ENCODE data around the gene PLXNA2. TPM values are rescaled to one million over a fixed set of nuclear protein-coding genes. Genes with fewer than 3 reads are reported as not detected.
A peak's percentile ranks its signal among the peaks of the same experiment; 100 is the strongest.

Gene PLXNA2
- total RNA-seq, 1 donor from 2014 or later, result 1.7 TPM

DNA sequence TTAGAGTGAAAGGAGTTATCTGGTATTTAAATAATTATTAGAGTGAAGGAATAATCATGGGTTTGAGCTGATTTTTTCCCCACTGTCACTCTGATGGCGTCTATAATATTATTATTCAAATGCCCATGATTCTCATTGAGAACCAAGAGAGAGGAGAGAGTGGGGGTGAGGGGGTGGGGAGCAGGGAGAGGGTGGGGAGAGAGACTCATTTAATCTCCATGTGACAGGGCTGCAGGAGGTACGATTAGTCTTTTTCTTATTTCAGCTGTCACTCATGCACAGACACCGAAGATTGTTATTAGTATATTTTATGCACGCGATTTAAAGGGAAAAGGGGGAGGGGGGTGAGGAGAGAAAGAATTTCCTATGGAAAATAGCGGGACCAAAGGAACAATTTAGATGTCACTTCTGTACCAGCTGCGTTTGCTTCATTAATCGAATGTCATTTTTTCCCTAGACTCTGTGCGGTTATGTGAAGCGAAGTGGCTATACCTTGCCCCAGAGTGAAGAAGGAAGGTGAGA, 19.9 kb downstream of the PLXNA2 start:
- Histone ChIP-seq H3K36me3 (no peaks in the 10 kb centered on the region), H3F3A (ENCODE audit: low read depth) (no peaks in the 10 kb centered on the region), H3K4me3 (no peak overlapping the region), H3K27me3 (no peaks in the 10 kb centered on the region), H2AFZ (replicated peaks) (no peak overlapping the region), H3K27ac (no peak overlapping the region), H3K4me1 (peaks cover 16% of the 10 kb centered on the region), H3K9me3 (ENCODE audit: low read depth) (no peaks in the 10 kb centered on the region), H4K20me1 (ENCODE audit: low read depth) (no peaks in the 10 kb centered on the region), H3K79me2 (ENCODE audit: low read depth) (no peaks in the 10 kb centered on the region), H3K4me2 (no peak overlapping the region), H3K9ac (no peak overlapping the region)
- Mint-ChIP-seq H3K9me3 (no peaks in the 10 kb centered on the region), H3K4me1 (peaks cover 67% of the 10 kb centered on the region), H3K4me3 (no peak overlapping the region), H3K27me3 (ENCODE audit: insufficient read depth, low read depth) (peaks cover 3% of the 10 kb centered on the region), H3K36me3 (peaks cover 12% of the 10 kb centered on the region), H3K27ac (peak overlapping the region; percentile 32)
- no peak for DNase-seq (ENCODE audit: low spot score)
- TF ChIP-seq CTCF (IDR thresholded peaks at IDR 0.05), result no peak
- no peak for TF ChIP-seq EZH2phosphoT487 (IDR thresholded peaks at IDR 0.05)
- no peak for TF ChIP-seq EZH2 (IDR thresholded peaks at IDR 0.05)

- H3K4me3 ChIP-seq, result no peak overlapping the region
- no peaks in the 10 kb centered on the region for H3K27me3 ChIP-seq
- H3K4me2 ChIP-seq, result no peak overlapping the region
- H3K9me3 ChIP-seq (ENCODE audit: low read depth), result no peaks in the 10 kb centered on the region
- peaks cover 16% of the 10 kb centered on the region for H3K4me1 ChIP-seq
- peaks cover 8% of the 10 kb centered on the region for H3K36me3 Mint-ChIP-seq
- TF ChIP-seq EZH2 (IDR thresholded peaks at IDR 0.05) (no peak), EZH2phosphoT487 (IDR thresholded peaks at IDR 0.05) (no peak)
- no peaks in the 10 kb centered on the region for H3K36me3 ChIP-seq
- H2AFZ ChIP-seq (replicated peaks), result no peak overlapping the region
- no peak for DNase-seq (ENCODE audit: low spot score)
- H3K4me1 Mint-ChIP-seq, result peaks cover 66% of the 10 kb centered on the region
- H3K9me3 Mint-ChIP-seq, result no peaks in the 10 kb centered on the region
- peaks cover 3% of the 10 kb centered on the region for H3K27me3 Mint-ChIP-seq (ENCODE audit: insufficient read depth, low read depth)
- no peak overlapping the region for H3K27ac ChIP-seq
- H3K27ac Mint-ChIP-seq, result peak overlapping the region; percentile 50
- H3F3A ChIP-seq (ENCODE audit: low read depth), result no peaks in the 10 kb centered on the region
- no peak overlapping the region for H3K4me3 Mint-ChIP-seq
- H4K20me1 ChIP-seq (ENCODE audit: low read depth), result no peaks in the 10 kb centered on the region
- no peak overlapping the region for H3K9ac ChIP-seq
- no peaks in the 10 kb centered on the region for H3K79me2 ChIP-seq (ENCODE audit: low read depth)
These were observed 21.0 kb downstream of the PLXNA2 start for GRCh38 chr1:208223136-208223535.

DNA sequence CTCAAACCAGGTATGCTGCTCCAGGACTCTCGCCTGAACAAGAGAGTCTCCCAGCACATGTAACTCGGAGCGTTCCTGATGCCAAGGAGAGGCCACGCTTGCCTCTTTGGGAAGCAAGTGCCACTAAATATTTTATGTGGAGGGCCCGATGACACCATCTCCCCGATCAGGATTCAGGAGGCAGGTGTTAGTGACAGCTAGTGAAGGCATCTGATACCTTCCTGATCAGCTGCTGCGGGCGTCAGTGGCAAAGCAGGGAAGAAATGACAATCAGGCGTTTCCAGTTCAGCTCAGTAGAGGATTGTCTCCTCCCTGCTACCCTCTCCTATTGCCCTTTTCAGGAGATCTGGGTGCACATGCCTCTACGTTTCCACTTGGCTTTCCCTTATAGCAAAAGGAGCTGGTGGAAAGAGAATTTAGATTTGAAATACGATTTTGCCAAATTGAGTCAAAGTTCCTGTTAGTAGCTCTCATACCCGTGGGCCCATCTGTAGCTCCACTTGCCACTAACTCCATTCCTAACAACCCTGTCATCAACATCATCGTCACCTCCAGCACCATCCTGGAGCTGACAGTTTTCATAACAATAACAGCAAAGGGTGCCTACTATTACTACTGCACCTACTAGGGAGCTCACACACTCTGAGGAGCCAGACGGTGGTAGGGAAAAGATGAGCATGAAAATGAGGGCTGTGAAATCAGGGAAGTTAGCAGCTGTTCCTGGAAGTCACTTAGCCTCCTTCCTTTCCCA, 21.6 kb downstream of the PLXNA2 start:
- Histone ChIP-seq H3K79me2 (ENCODE audit: low read depth) (no peaks in the 10 kb centered on the region), H3K4me2 (no peak overlapping the region), H3K36me3 (no peaks in the 10 kb centered on the region), H4K20me1 (ENCODE audit: low read depth) (no peaks in the 10 kb centered on the region), H3K4me3 (no peak overlapping the region), H3K9ac (no peak overlapping the region), H3K9me3 (ENCODE audit: low read depth) (no peaks in the 10 kb centered on the region), H3F3A (ENCODE audit: low read depth) (no peaks in the 10 kb centered on the region), H2AFZ (replicated peaks) (no peak overlapping the region), H3K27me3 (no peaks in the 10 kb centered on the region), H3K4me1 (peaks cover 16% of the 10 kb centered on the region), H3K27ac (no peak overlapping the region)
- Mint-ChIP-seq H3K9me3 (no peaks in the 10 kb centered on the region), H3K4me1 (peaks cover 61% of the 10 kb centered on the region), H3K27me3 (ENCODE audit: insufficient read depth, low read depth) (peaks cover 3% of the 10 kb centered on the region), H3K27ac (no peak overlapping the region), H3K36me3 (peaks cover 9% of the 10 kb centered on the region), H3K4me3 (no peak overlapping the region)
- TF ChIP-seq CTCF (IDR thresholded peaks at IDR 0.05) (no peak), EZH2 (IDR thresholded peaks at IDR 0.05) (no peak), EZH2phosphoT487 (IDR thresholded peaks at IDR 0.05) (no peak)
- DNase-seq (ENCODE audit: low spot score), result no peak

GRCh38 chr1:208221291-208221622, 22.9 kb downstream of the PLXNA2 start:
- Mint-ChIP-seq H3K4me1 (peaks cover 49% of the 10 kb centered on the region), H3K4me3 (no peak overlapping the region), H3K9me3 (no peaks in the 10 kb centered on the region), H3K27me3 (ENCODE audit: insufficient read depth, low read depth) (peaks cover 5% of the 10 kb centered on the region), H3K27ac (no peak overlapping the region), H3K36me3 (peaks cover 18% of the 10 kb centered on the region)
- Histone ChIP-seq H3K4me2 (no peak overlapping the region), H3K79me2 (ENCODE audit: low read depth) (no peaks in the 10 kb centered on the region), H2AFZ (replicated peaks) (no peak overlapping the region), H3F3A (ENCODE audit: low read depth) (no peaks in the 10 kb centered on the region), H3K27me3 (no peaks in the 10 kb centered on the region), H3K4me1 (peaks cover 8% of the 10 kb centered on the region), H3K4me3 (no peak overlapping the region), H3K9ac (no peak overlapping the region), H3K27ac (no peak overlapping the region), H3K9me3 (ENCODE audit: low read depth) (no peaks in the 10 kb centered on the region), H4K20me1 (ENCODE audit: low read depth) (no peaks in the 10 kb centered on the region), H3K36me3 (no peaks in the 10 kb centered on the region)
- TF ChIP-seq EZH2phosphoT487 (IDR thresholded peaks at IDR 0.05), result no peak
- no peak for TF ChIP-seq EZH2 (IDR thresholded peaks at IDR 0.05)
- TF ChIP-seq CTCF (IDR thresholded peaks at IDR 0.05), result no peak
- no peak for DNase-seq (ENCODE audit: low spot score)
